Measurements from ENCODE around the gene HNRNPK.

HNRNPK gene

GRCh38 chr9:83932851-83933250 lies 47.2 kb downstream of the HNRNPK start:
- no peak for TF ChIP-seq ZFX (IDR thresholded peaks at IDR 0.05; ENCODE audit: borderline replicate concordance)
- no peak for TF ChIP-seq CTCF (IDR thresholded peaks at IDR 0.05)
- H3K27ac ChIP-seq, result no peak overlapping the region

GRCh38 chr9:83932011-83932410 lies 48.0 kb downstream of the HNRNPK start:
- TF ChIP-seq CTCF (IDR thresholded peaks at IDR 0.05), result no peak
- no peak for TF ChIP-seq ZFX (IDR thresholded peaks at IDR 0.05; ENCODE audit: borderline replicate concordance)
- H3K27ac ChIP-seq, result no peak overlapping the region

GRCh38 chr9:83930881-83931280 lies 49.1 kb downstream of the HNRNPK start:
- TF ChIP-seq CTCF (IDR thresholded peaks at IDR 0.05) (no peak), ZFX (IDR thresholded peaks at IDR 0.05; ENCODE audit: borderline replicate concordance) (no peak)
- H3K27ac ChIP-seq, result no peak overlapping the region

GRCh38 chr9:83927591-83927990 lies 52.4 kb downstream of the HNRNPK start:
- H3K27ac ChIP-seq, result no peak overlapping the region
- TF ChIP-seq CTCF (IDR thresholded peaks at IDR 0.05), result no peak
- TF ChIP-seq ZFX (IDR thresholded peaks at IDR 0.05; ENCODE audit: borderline replicate concordance), result no peak

GRCh38 chr9:83920927-83921707 lies 58.9 kb downstream of the HNRNPK start, which contains the start of gene KIF27:
TSS of gene KIF27 (minus strand) at chr9:83921432. CDS start at chr9:83915591, 5,841 bp downstream.
- TF ChIP-seq CTCF (IDR thresholded peaks at IDR 0.05), result peak; percentile 64
- no peak for TF ChIP-seq ZFX (IDR thresholded peaks at IDR 0.05; ENCODE audit: borderline replicate concordance)
- peak within 1 kb of the TSS; percentile 76 for H3K27ac ChIP-seq

- TF ChIP-seq ZFX (IDR thresholded peaks at IDR 0.05; ENCODE audit: borderline replicate concordance) (no peak), CTCF (IDR thresholded peaks at IDR 0.05) (peak; percentile 71; the same call in 1 of the 2 replicates)
- peak overlapping the region; percentile 76 for H3K27ac ChIP-seq
These were observed 59.5 kb downstream of the HNRNPK start for GRCh38 chr9:83920469-83920926.

GRCh38 chr9:83919111-83919510 lies 60.9 kb downstream of the HNRNPK start:
- no peak overlapping the region for H3K27ac ChIP-seq
- TF ChIP-seq CTCF (IDR thresholded peaks at IDR 0.05) (no peak), ZFX (IDR thresholded peaks at IDR 0.05; ENCODE audit: borderline replicate concordance) (no peak)
